HG02763 (cell line): ENCODE data around the gene CPNE2.
"Not testable (repeated sequence)": the region's sequence is repeated elsewhere in the genome, so short reads cannot be mapped to it uniquely, and the experiment has no call there.

Experiments used
- ATAC-seq: cut with Tn5 transposase; IDR thresholded peaks from one replicate; pipeline ENCODE4 v1.9.1; 2021; ENCODE audit warnings: mild to moderate bottlenecking, moderate library complexity; ENCODE audit not compliant: unreplicated experiment

The CPNE2 gene

GRCh38 chr16:57096793-57097192 is 4.4 kb downstream of the CPNE2 start:
- no peak for ATAC-seq

- no peak for ATAC-seq
These were observed 5.9 kb downstream of the CPNE2 start for GRCh38 chr16:57098188-57098841.

GRCh38 chr16:57099965-57100364 is 7.6 kb downstream of the CPNE2 start:
- ATAC-seq = not testable (repeated sequence)

GRCh38 chr16:57100445-57100844 is 8.1 kb downstream of the CPNE2 start:
- ATAC-seq = no peak

GRCh38 chr16:57102888-57103851 is 10.8 kb downstream of the CPNE2 start:
- no peak for ATAC-seq

GRCh38 chr16:57104706-57105105 is 12.3 kb downstream of the CPNE2 start:
- no peak for ATAC-seq

GRCh38 chr16:57105184-57105583 is 12.8 kb downstream of the CPNE2 start:
- ATAC-seq = no peak

- no peak for ATAC-seq
These were observed 14.4 kb downstream of the CPNE2 start for GRCh38 chr16:57106767-57107166.

- no peak for ATAC-seq
These were observed 15.0 kb downstream of the CPNE2 start for GRCh38 chr16:57107321-57107922.

- ATAC-seq = no peak
These were observed 16.0 kb downstream of the CPNE2 start for GRCh38 chr16:57108432-57108831.

- not testable (repeated sequence) for ATAC-seq
These were observed 17.1 kb downstream of the CPNE2 start for GRCh38 chr16:57109259-57110105.

- no peak for ATAC-seq
These were observed 18.6 kb downstream of the CPNE2 start for GRCh38 chr16:57110937-57111336.

GRCh38 chr16:57111420-57111819 is 19.0 kb downstream of the CPNE2 start:
- no peak for ATAC-seq

- no peak for ATAC-seq
These were observed 20.1 kb downstream of the CPNE2 start for GRCh38 chr16:57112403-57113041.

GRCh38 chr16:57113042-57113453 is 20.7 kb downstream of the CPNE2 start:
- no peak for ATAC-seq

- no peak for ATAC-seq
These were observed 21.3 kb downstream of the CPNE2 start for GRCh38 chr16:57113664-57114063.

GRCh38 chr16:57115168-57115513 is 22.8 kb downstream of the CPNE2 start:
- ATAC-seq = no peak

- ATAC-seq = no peak
These were observed 23.3 kb downstream of the CPNE2 start for GRCh38 chr16:57115514-57116182.

GRCh38 chr16:57118461-57119084 is 26.2 kb downstream of the CPNE2 start:
- no peak for ATAC-seq
